Measurements from ENCODE around the gene SUPT5H.

Gene SUPT5H

GRCh38 chr19:39492788-39493187, 47.4 kb downstream of the SUPT5H start:
- H3K4me3 ChIP-seq (ENCODE audit: low read length) = no peak overlapping the region
- DNase-seq (ENCODE audit: low read depth) = no peak
- no peak for TF ChIP-seq CTCF (IDR thresholded peaks at IDR 0.05; ENCODE audit: insufficient read depth, low read depth, low read length, missing control alignments)

- no peak for DNase-seq (ENCODE audit: low read depth)
- no peak overlapping the region for H3K4me3 ChIP-seq (ENCODE audit: low read length)
- no peak for TF ChIP-seq CTCF (IDR thresholded peaks at IDR 0.05; ENCODE audit: insufficient read depth, low read depth, low read length, missing control alignments)
Measured at GRCh38 chr19:39494661-39495060, 49.3 kb downstream of the SUPT5H start.

- no peak for DNase-seq (ENCODE audit: low read depth)
- TF ChIP-seq CTCF (IDR thresholded peaks at IDR 0.05; ENCODE audit: insufficient read depth, low read depth, low read length, missing control alignments) = no peak
- no peak overlapping the region for H3K4me3 ChIP-seq (ENCODE audit: low read length)
Measured at GRCh38 chr19:39496063-39496462, 50.7 kb downstream of the SUPT5H start.

- H3K4me3 ChIP-seq (ENCODE audit: low read length) = no peak overlapping the region
- no peak for DNase-seq (ENCODE audit: low read depth)
- no peak for TF ChIP-seq CTCF (IDR thresholded peaks at IDR 0.05; ENCODE audit: insufficient read depth, low read depth, low read length, missing control alignments)
Measured at GRCh38 chr19:39497701-39497995, 52.3 kb downstream of the SUPT5H start.

GRCh38 chr19:39497996-39498797, 52.8 kb downstream of the SUPT5H start:
- DNase-seq (ENCODE audit: low read depth) = peak; percentile 30

GRCh38 chr19:39498798-39499642, 53.6 kb downstream of the SUPT5H start, which contains the start of gene DLL3:
TSS of gene DLL3 (plus strand) at chr19:39498947. CDS start at chr19:39498975, 28 bp downstream.
- peak; percentile 37 for DNase-seq (ENCODE audit: low read depth)
- no peak within 1 kb of the TSS for H3K4me3 ChIP-seq (ENCODE audit: low read length)
- no peak for TF ChIP-seq CTCF (IDR thresholded peaks at IDR 0.05; ENCODE audit: insufficient read depth, low read depth, low read length, missing control alignments)

More at GRCh38 chr19:39497996-39498797, 52.8 kb downstream of the SUPT5H start:
- TF ChIP-seq CTCF (IDR thresholded peaks at IDR 0.05; ENCODE audit: insufficient read depth, low read depth, low read length, missing control alignments) = peak; percentile 29
- no peak overlapping the region for H3K4me3 ChIP-seq (ENCODE audit: low read length)
